Left renal cortex interstitium (tissue), 4 donors: ENCODE results near the gene MAST4. TPM values are rescaled to one million over a fixed set of nuclear protein-coding genes. Genes with fewer than 3 reads are reported as not detected.

ENCODE experiments used
- DNase-seq, 4 donors: peaks; one replicate each; pipeline ENCODE4 v3.0.0-alpha.2; 2013; ENCODE audit warnings: low read depth in 4 of 4, low spot score in 2 of 4, missing footprints in 1 of 4
- polyA plus RNA-seq, 4 donors: library from polyadenylated mRNA; unstranded; fragments of 120-200 nt; gene quantifications; one replicate each; pipeline ENCODE4 v1.2.1, GENCODE V29; 2013; ENCODE audit not compliant: insufficient read length in 4 of 4

MAST4 gene
- polyA plus RNA-seq, 4 donors, result 13.5 to 18.7 (median 16.1) TPM

- DNase-seq, result no peak
These were observed 539.3 kb downstream of the MAST4 start for GRCh38 chr5:67135381-67135984.

DNA sequence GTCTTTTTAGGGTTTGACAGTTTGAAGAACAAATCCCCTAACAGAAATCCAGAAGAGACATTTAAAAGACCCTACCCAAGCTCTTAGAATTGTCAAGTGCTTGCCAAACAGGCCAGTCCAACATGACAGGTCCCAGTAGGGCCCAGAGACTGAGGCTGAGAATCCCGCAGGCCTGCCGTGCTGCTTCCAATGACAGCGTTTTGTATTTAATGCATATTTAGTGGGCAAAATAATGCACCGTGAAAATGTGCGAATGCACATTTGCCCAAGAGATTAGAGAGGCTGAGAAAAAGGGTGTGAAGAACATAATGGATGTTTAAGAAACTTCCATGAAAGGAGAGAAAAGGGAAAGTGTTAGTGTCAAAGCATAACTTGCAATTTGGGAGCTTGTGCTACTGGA is 542.8 kb downstream of the MAST4 start:
- DNase-seq, result no peak

DNA sequence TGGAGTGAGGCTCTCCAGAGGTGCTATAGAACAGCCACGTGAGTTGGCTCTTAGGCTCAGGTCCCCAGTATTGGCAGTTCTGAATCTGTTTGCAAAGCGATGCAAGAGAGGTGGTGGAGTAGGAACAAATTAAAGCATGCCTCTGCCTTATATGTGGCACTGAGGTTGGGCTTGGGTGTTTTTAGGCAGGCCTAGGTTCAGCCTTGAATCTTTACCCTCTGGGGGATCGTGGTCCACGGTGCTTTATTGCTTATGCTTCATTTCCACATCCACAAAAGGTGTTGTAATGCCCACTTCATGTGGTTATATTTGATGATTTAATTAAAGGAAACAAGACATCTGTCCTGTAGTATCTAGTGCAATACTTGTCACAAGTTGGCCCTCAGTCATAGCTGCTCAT is 544.2 kb downstream of the MAST4 start:
- DNase-seq, result no peak

DNA sequence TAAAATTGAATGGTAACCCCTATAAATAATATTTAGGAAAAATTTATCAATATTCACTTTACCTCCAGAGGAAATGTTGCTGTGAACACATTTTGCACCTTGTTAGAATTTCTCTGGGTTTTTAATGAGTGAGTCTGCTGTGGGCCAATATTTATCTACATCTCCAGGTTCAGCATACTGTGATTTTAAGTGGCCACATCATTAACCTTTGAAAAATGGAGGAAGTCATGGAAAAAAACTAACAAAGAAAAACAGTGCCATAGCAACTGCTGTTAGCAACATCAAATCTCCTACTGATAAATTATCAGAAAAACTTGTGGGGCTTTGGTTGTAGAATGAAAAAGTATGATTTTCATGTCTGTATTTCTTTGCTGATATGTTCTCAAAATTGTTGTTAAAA is 545.5 kb downstream of the MAST4 start:
- DNase-seq, result no peak

GRCh38 chr5:67142816-67143215 is 546.6 kb downstream of the MAST4 start:
- no peak for DNase-seq

DNA sequence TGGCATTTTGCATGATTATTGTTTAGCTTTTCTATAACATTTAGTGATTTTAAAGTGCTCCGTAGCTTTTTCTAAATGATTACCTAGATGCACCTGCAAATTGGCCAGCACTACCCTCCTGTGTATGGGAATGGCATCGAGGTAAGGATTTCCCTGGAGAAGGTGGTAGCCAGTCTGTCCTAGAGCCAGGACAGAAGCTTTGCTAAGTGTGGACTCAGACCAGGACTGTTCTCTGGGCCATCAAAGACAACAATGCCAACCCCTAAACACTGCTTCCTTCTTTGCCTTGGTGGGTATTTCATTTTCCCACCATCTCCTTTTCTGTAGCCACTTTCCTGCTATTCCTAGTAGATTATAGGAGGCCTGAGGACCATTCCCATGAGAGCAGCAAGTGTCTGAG is 547.4 kb downstream of the MAST4 start:
- DNase-seq, result no peak

- DNase-seq, result no peak
These were observed 548.0 kb downstream of the MAST4 start for GRCh38 chr5:67144183-67144639.

DNA sequence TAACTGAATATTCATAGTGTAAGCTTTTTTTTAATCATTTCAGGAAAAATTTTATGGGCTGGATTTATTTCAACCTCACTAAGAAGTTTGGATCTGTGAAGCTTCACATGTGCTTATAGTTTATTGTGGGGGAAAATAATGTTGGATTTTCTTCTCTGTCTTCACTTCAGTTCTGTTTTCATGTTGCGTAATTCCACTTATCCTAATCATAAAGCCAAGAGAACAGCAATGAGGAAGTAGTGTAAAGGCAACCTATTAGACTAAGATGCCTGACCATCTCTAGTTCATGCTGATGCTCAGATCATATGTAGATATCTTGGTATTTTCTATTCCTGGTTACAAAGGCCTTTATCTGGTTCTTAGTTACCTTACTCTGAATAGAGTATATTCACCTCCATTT is 550.4 kb downstream of the MAST4 start:
- DNase-seq, result no peak

DNA sequence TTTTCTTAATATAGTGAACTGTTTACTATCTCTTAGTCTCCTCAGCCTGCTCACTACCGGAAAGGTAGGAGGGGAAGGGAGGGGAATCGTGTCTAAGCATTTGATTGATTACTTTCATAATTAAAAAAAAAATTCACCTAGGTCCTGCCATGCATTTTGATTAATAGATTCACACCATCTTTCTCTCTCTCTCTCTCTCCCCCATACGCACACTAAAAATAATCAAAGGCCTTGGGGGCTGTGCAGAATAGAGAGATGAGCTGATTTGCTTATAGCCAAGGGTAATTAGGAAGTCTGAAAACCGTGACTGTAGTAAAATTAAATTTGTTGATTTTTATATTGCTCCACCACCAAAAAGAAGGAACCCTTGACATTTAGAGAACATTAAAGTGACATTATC is 550.8 kb downstream of the MAST4 start:
- DNase-seq, result no peak

GRCh38 chr5:67147760-67148159 is 551.6 kb downstream of the MAST4 start:
- DNase-seq, result no peak

DNA sequence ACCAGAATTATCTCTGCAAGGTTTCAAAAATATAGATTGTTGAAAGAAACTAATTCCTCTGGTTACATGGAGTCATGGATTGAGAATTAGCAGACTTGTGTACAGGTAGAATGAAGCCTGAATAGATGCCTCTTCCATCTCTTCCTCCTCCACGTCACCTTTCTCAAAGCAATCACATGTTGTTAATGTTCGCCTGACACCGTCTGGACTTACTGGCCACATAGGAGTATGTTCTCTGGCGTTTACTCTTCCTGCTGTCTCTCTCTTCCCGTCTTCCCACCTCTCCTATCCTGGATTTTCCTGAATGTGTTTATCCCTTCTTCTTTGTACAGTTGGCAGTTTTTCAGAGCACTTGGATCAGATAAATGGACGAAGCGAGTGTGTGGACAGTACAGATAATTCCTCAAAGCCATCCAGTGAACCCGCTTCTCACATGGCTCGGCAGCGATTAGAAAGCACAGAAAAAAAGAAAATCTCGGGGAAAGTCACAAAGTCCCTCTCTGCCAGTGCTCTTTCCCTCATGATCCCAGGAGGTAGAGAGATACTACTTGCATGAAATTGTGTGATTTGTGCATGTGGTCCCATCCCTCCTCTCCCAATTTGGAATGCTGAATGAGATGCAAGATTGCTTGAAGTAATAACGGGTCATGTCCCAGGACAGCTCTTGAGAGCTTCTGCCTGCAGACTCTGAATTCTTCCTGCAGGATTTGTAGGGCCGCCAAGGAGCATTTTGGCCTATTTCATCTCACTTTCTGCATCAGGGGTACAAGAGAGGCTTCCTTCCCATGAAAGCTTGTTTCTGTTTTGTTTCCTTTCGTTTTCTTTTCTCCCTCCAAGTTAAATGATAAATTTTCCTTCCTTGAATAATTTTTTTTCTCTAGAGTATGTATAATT is 553.1 kb downstream of the MAST4 start:
- no peak for DNase-seq

DNA sequence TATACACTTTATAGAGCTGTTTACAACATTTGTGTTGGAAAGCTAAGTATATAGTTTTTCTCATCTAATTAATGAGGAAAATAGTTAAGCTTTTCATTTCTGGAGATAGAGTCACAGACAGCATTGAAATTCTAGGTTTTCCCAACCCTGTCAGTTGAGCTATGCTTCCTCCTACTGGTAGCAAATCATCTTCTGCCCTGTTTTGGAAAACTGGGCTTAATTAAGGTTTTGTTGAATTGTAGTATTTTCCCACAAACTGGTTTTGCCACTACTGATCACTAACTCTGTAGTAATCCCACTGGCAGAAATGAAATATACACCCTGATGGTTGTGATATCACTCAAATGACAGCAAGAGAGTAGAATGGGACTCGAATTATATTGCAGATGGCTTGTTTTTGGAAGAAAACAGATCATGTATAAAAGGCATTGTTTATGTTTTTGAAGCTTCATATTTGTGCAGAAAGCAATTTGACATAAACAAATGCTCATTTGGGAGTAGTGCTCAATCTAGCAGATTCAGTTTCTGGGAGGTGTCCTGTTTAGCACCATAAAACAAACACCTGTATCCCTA is 553.8 kb downstream of the MAST4 start:
- no peak for DNase-seq

DNA sequence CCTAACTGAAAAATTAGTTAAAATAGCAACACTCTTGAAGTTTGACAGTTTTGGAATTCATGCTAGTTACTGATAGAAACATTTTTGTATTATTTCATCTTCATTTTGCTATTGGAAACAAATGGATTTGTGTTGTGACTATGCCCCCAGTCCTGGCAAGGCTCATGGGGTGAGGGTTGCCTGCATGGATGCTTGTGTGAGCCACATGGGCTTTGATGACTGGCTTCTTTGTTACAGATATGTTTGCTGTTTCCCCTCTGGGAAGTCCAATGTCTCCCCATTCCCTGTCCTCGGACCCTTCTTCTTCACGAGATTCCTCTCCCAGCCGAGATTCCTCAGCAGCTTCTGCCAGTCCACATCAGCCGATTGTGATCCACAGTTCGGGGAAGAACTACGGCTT is 556.2 kb downstream of the MAST4 start:
- DNase-seq, result no peak

GRCh38 chr5:67153292-67153691 is 557.1 kb downstream of the MAST4 start:
- no peak for DNase-seq

DNA sequence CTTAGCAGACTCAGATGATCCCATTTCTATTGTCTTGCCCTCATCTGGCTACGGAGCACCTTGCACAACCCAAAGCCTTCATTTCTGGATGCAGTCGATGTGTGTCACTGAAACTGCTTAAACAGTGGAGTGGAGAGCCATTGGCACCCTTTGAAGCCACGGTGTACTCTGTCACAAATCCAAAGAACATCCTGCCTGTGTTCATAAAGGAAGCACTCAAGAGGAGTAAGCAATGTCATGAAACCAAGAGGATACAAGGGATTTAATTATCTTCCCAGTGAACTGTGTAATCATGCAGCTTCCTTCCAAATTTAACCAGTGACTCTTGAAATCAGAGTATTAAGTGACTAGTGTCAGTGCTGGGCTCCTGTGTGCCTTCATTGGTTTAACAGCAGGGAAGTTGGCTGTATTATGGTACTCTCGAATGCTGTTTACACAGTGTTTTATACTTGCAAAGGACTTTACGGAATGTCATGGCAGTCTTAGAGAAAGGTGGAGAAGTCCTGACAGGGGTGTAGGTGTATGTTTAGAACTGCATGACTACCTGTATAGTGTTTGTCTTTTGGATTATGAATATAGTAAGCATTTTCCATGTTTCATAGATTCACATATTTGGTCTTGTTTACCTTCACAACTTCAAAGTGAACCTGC is 558.5 kb downstream of the MAST4 start:
- no peak for DNase-seq

GRCh38 chr5:67156976-67157583 is 560.9 kb downstream of the MAST4 start:
- no peak for DNase-seq

DNA sequence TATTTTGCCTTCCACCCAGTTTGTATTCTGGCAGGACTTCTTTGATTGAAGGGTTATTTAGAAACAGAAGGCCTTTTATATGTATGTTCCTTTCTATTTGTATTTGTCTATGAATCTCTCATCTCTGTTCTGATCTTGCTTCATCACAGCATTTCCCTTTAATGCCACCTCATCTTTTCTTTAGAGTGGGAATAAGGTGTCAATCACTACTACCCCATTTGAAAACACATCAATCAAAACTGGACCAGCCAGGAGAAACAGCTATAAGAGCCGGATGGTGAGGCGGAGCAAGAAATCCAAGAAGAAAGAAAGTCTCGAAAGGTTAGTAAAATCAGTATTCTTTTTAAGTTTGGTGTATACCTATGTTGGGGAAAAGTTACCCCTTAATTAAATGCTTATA is 564.1 kb downstream of the MAST4 start:
- DNase-seq, result no peak

GRCh38 chr5:67160985-67161384 is 564.8 kb downstream of the MAST4 start:
- DNase-seq, result no peak

- no peak for DNase-seq
These were observed 565.6 kb downstream of the MAST4 start for GRCh38 chr5:67161767-67162166.

GRCh38 chr5:67163231-67163756 is 567.1 kb downstream of the MAST4 start:
- DNase-seq, result no peak
